Hepatocyte (in vitro differentiated cells): ENCODE measurements around the gene ZMPSTE24. TPM values are rescaled to one million over a fixed set of nuclear protein-coding genes. Genes with fewer than 3 reads are reported as not detected.

Source experiments
- DNase-seq: peaks from one replicate; pipeline ENCODE4 v3.0.0-alpha.2; 2016; ENCODE audit warnings: low spot score
- H2AFZ ChIP-seq: fragments of 200-600 bp; sonication (generic); 2 replicates; pipeline ENCODE4 v1.6.0; 2016; ENCODE audit warnings: antibody characterized with exemption, mild to moderate bottlenecking
- H3K27ac ChIP-seq: fragments of 200-600 bp; sonication (generic); 2 replicates; pipeline ENCODE4 v1.5.1; 2016; ENCODE audit warnings: mild to moderate bottlenecking
- H3K27me3 ChIP-seq: fragments of 200-600 bp; sonication (generic); 2 replicates; pipeline ENCODE4 v1.6.1; 2016
- H3K36me3 ChIP-seq: fragments of 200-600 bp; sonication (generic); replicated peaks from 2 replicates; pipeline ENCODE4 v1.5.1; 2016; ENCODE audit warnings: low read depth; ENCODE audit not compliant: insufficient read depth
- H3K4me1 ChIP-seq: fragments of 200-600 bp; sonication (generic); 2 replicates; pipeline ENCODE4 v1.5.1; 2016; ENCODE audit warnings: mild to moderate bottlenecking, moderate library complexity; ENCODE audit not compliant: insufficient read depth
- H3K4me2 ChIP-seq: fragments of 200-600 bp; sonication (generic); 2 replicates; pipeline ENCODE4 v1.6.0; 2016
- H3K4me3 ChIP-seq: fragments of 200-600 bp; sonication (generic); 2 replicates; pipeline ENCODE4 v1.5.1; 2016; ENCODE audit warnings: mild to moderate bottlenecking
- H3K79me2 ChIP-seq: fragments of 200-600 bp; sonication (generic); 2 replicates; pipeline ENCODE4 v1.6.0; 2017; ENCODE audit warnings: mild to moderate bottlenecking
- H3K9me2 ChIP-seq: fragments of 200-600 bp; sonication (generic); replicated peaks from 2 replicates; pipeline ENCODE4 v1.6.0; 2017; ENCODE audit warnings: mild to moderate bottlenecking; ENCODE audit not compliant: insufficient read depth
- H3K9me3 ChIP-seq: fragments of 200-600 bp; sonication (generic); 2 replicates; pipeline ENCODE4 v1.5.1; 2016; ENCODE audit warnings: low read depth, mild to moderate bottlenecking
- H4K20me1 ChIP-seq: fragments of 200-600 bp; sonication (generic); 2 replicates; pipeline ENCODE4 v1.6.0; 2016; ENCODE audit warnings: mild to moderate bottlenecking; ENCODE audit not compliant: insufficient read depth, poor library complexity, severe bottlenecking
- CTCF ChIP-seq: fragments of 200-600 bp; sonication (generic); IDR thresholded peaks from 2 replicates; pipeline ENCODE4 v1.5.1; 2016; ENCODE audit warnings: antibody characterized with exemption, mild to moderate bottlenecking; ENCODE audit not compliant: poor library complexity
- EZH2 ChIP-seq: fragments of 200-600 bp; sonication (generic); IDR thresholded peaks from 2 replicates; pipeline ENCODE4 v1.6.1; 2016; ENCODE audit warnings: antibody characterized with exemption, mild to moderate bottlenecking, borderline replicate concordance
- EZH2phosphoT487 ChIP-seq: fragments of 200-600 bp; sonication (generic); IDR thresholded peaks from one replicate; pipeline ENCODE4 v1.6.1; 2018; ENCODE audit warnings: antibody characterized with exemption, mild to moderate bottlenecking, low read depth, moderate library complexity; ENCODE audit not compliant: unreplicated experiment, severe bottlenecking
- WGBS: methylation state at CpG from one replicate; pipeline ENCODE4 v1.1.6; 2016; ENCODE audit warnings: low lambda C conversion rate; ENCODE audit errors: missing lambda C conversion rate; 5-methylcytosine and 5-hydroxymethylcytosine counted together
- polyA plus RNA-seq: library from polyadenylated mRNA; unstranded; fragments of >200 nt; fragmentation: Nextera tagmentation; extraction: Ambion mirVana; gene quantifications from 2 replicates; pipeline ENCODE4 v1.2.1, GENCODE V29; 2016
- total RNA-seq: library from RNA; depleted of rRNA; stranded (reverse); fragments of >200 nt; gene quantifications from 2 replicates; pipeline ENCODE4 v1.2.3, GENCODE V29; 2014

ZMPSTE24 gene
- total and polyA plus RNA-seq, 2 experiments from 2014 or later: 35.6 to 56.1 TPM

- Histone ChIP-seq H3K9me3 (no peaks in the 10 kb centered on the region), H4K20me1 (no peaks in the 10 kb centered on the region), H3K27ac (no peak overlapping the region), H3K36me3 (no peaks in the 10 kb centered on the region), H3K9me2 (no peaks in the 10 kb centered on the region), H3K4me2 (no peak overlapping the region), H3K27me3 (no peaks in the 10 kb centered on the region), H3K79me2 (peaks cover 38% of the 10 kb centered on the region), H2AFZ (no peak overlapping the region), H3K4me3 (no peak overlapping the region), H3K4me1 (no peaks in the 10 kb centered on the region)
- TF ChIP-seq EZH2phosphoT487 (no peak), CTCF (no peak), EZH2 (no peak)
- DNase-seq: no peak
These were observed 7.9 kb downstream of the ZMPSTE24 start for GRCh38 chr1:40265919-40266318.

GRCh38 chr1:40266786-40267535, 8.9 kb downstream of the ZMPSTE24 start:
- Histone ChIP-seq H3K9me2 (no peaks in the 10 kb centered on the region), H3K27me3 (no peaks in the 10 kb centered on the region), H3K4me2 (no peak overlapping the region), H3K79me2 (peaks cover 36% of the 10 kb centered on the region), H4K20me1 (no peaks in the 10 kb centered on the region), H2AFZ (no peak overlapping the region), H3K36me3 (no peaks in the 10 kb centered on the region), H3K9me3 (no peaks in the 10 kb centered on the region), H3K27ac (no peak overlapping the region), H3K4me3 (no peak overlapping the region), H3K4me1 (no peaks in the 10 kb centered on the region)
- DNase-seq: no peak
- no peak for TF ChIP-seq CTCF
- TF ChIP-seq EZH2: no peak
- no peak for TF ChIP-seq EZH2phosphoT487
- 98% methylated on average over 6 of the region's 6 CpGs for WGBS

- Histone ChIP-seq H3K27me3 (no peaks in the 10 kb centered on the region), H3K79me2 (peaks cover 27% of the 10 kb centered on the region), H3K9me3 (no peaks in the 10 kb centered on the region), H3K36me3 (no peaks in the 10 kb centered on the region), H2AFZ (no peak overlapping the region), H3K9me2 (no peaks in the 10 kb centered on the region), H3K4me2 (no peak overlapping the region), H4K20me1 (no peaks in the 10 kb centered on the region), H3K4me3 (no peak overlapping the region), H3K27ac (no peak overlapping the region), H3K4me1 (no peaks in the 10 kb centered on the region)
- DNase-seq: no peak
- WGBS: 82% methylated on average over 2 of the region's 2 CpGs
- TF ChIP-seq EZH2 (no peak), EZH2phosphoT487 (no peak), CTCF (no peak)
These were observed 9.7 kb downstream of the ZMPSTE24 start for GRCh38 chr1:40267767-40268187.

GRCh38 chr1:40268211-40268610, 10.2 kb downstream of the ZMPSTE24 start:
- H3K4me1 ChIP-seq: no peaks in the 10 kb centered on the region
- H3K36me3 ChIP-seq: no peaks in the 10 kb centered on the region
- no peaks in the 10 kb centered on the region for H3K9me3 ChIP-seq
- no peaks in the 10 kb centered on the region for H3K27me3 ChIP-seq
- no peak for DNase-seq
- TF ChIP-seq CTCF (no peak), EZH2phosphoT487 (no peak), EZH2 (no peak)
- no peak overlapping the region for H2AFZ ChIP-seq
- no peaks in the 10 kb centered on the region for H4K20me1 ChIP-seq
- no peak overlapping the region for H3K4me2 ChIP-seq
- H3K9me2 ChIP-seq: no peaks in the 10 kb centered on the region
- no peak overlapping the region for H3K4me3 ChIP-seq
- peaks cover 27% of the 10 kb centered on the region for H3K79me2 ChIP-seq
- peak overlapping the region; percentile 29 for H3K27ac ChIP-seq
